Neural crest cell (in vitro differentiated cells): ENCODE measurements around the gene SALL1. TPM values are rescaled to one million over a fixed set of nuclear protein-coding genes. Genes with fewer than 3 reads are reported as not detected.

ENCODE experiments used
- DNase-seq: peaks from one replicate; pipeline ENCODE4 v3.0.0; 2021; ENCODE audit warnings: low read depth, mixed read lengths, low spot score
- H3K27ac Mint-ChIP-seq: one replicate; pipeline ENCODE4 v1.8.0; 2021; ENCODE audit warnings: mild to moderate bottlenecking, mixed read lengths; ENCODE audit not compliant: unreplicated experiment
- H3K27me3 Mint-ChIP-seq: 2 replicates; pipeline ENCODE4 v1.8.0; 2021; ENCODE audit warnings: low read depth, mild to moderate bottlenecking, mixed read lengths
- H3K36me3 Mint-ChIP-seq: 2 replicates; pipeline ENCODE4 v1.8.0; 2021; ENCODE audit warnings: low read depth, mild to moderate bottlenecking, mixed read lengths
- H3K4me1 Mint-ChIP-seq: 2 replicates; pipeline ENCODE4 v1.8.0; 2021; ENCODE audit warnings: mixed read lengths
- H3K4me3 Mint-ChIP-seq: one replicate; pipeline ENCODE4 v1.8.0; 2021; ENCODE audit warnings: mild to moderate bottlenecking, mixed read lengths
- H3K9me3 Mint-ChIP-seq: 2 replicates; pipeline ENCODE4 v1.8.0; 2021; ENCODE audit warnings: mixed read lengths
- CTCF ChIP-seq: fragments of 200-600 bp; sonication (generic); conservative IDR thresholded peaks from 2 replicates; pipeline ENCODE4 v1.5.0; 2021; ENCODE audit warnings: antibody characterized with exemption, mild to moderate bottlenecking
- total RNA-seq: library from RNA; stranded (reverse); gene quantifications from 2 replicates; pipeline ENCODE4 v1.2.1, GENCODE V29; 2021

Gene SALL1
- total RNA-seq, 1 donor from 2014 or later, result 85.7 TPM

- Mint-ChIP-seq H3K36me3 (no peaks in the 10 kb centered on the region), H3K4me1 (peaks cover 23% of the 10 kb centered on the region), H3K4me3 (no peak overlapping the region), H3K9me3 (no peaks in the 10 kb centered on the region), H3K27me3 (peaks cover 30% of the 10 kb centered on the region), H3K27ac (no peak overlapping the region)
- TF ChIP-seq CTCF, result no peak
- no peak for DNase-seq
Measured at GRCh38 chr16:51119556-51119955, 31.5 kb downstream of the SALL1 start.

GRCh38 chr16:51116353-51116752 lies 34.7 kb downstream of the SALL1 start:
- Mint-ChIP-seq H3K4me3 (peak overlapping the region; percentile 64), H3K9me3 (no peaks in the 10 kb centered on the region), H3K4me1 (peaks cover 47% of the 10 kb centered on the region), H3K27me3 (peaks cover 57% of the 10 kb centered on the region), H3K27ac (no peak overlapping the region), H3K36me3 (no peaks in the 10 kb centered on the region)
- DNase-seq, result no peak
- no peak for TF ChIP-seq CTCF

GRCh38 chr16:51114382-51114781 lies 36.7 kb downstream of the SALL1 start:
- TF ChIP-seq CTCF, result no peak
- H3K4me3 Mint-ChIP-seq, result peak overlapping the region; percentile 82
- DNase-seq, result no peak
- H3K9me3 Mint-ChIP-seq, result no peaks in the 10 kb centered on the region
- H3K4me1 Mint-ChIP-seq, result peaks cover 42% of the 10 kb centered on the region
- H3K36me3 Mint-ChIP-seq, result no peaks in the 10 kb centered on the region
- H3K27ac Mint-ChIP-seq, result peak overlapping the region; percentile 52
- peaks cover 63% of the 10 kb centered on the region for H3K27me3 Mint-ChIP-seq

- H3K27me3 Mint-ChIP-seq, result peaks cover 66% of the 10 kb centered on the region
- H3K27ac Mint-ChIP-seq, result no peak overlapping the region
- H3K4me1 Mint-ChIP-seq, result peaks cover 42% of the 10 kb centered on the region
- H3K9me3 Mint-ChIP-seq, result peaks cover 5% of the 10 kb centered on the region
- DNase-seq, result peak; percentile 31
- H3K4me3 Mint-ChIP-seq, result peak overlapping the region; percentile 82
- TF ChIP-seq CTCF, result no peak
- H3K36me3 Mint-ChIP-seq, result no peaks in the 10 kb centered on the region
Measured at GRCh38 chr16:51113236-51114125, 37.6 kb downstream of the SALL1 start.

- H3K4me1 Mint-ChIP-seq, result peaks cover 42% of the 10 kb centered on the region
Measured at GRCh38 chr16:51112323-51112722, 38.7 kb downstream of the SALL1 start.

More at GRCh38 chr16:51112323-51112722, 38.7 kb downstream of the SALL1 start:
- no peak overlapping the region for H3K4me3 Mint-ChIP-seq
- H3K36me3 Mint-ChIP-seq, result no peaks in the 10 kb centered on the region
- H3K27me3 Mint-ChIP-seq, result peaks cover 63% of the 10 kb centered on the region
- TF ChIP-seq CTCF, result no peak
- DNase-seq, result no peak
- H3K9me3 Mint-ChIP-seq, result peaks cover 5% of the 10 kb centered on the region
- H3K27ac Mint-ChIP-seq, result no peak overlapping the region
